HG02678 (cell line): ENCODE data around the gene KMT2C.
"Not testable (repeated sequence)": the region's sequence is repeated elsewhere in the genome, so short reads cannot be mapped to it uniquely, and the experiment has no call there.

Experiments used
- ATAC-seq: cut with Tn5 transposase; IDR thresholded peaks from one replicate; pipeline ENCODE4 v1.9.1; 2021; ENCODE audit warnings: mild to moderate bottlenecking, moderate library complexity; ENCODE audit not compliant: unreplicated experiment

The KMT2C gene

DNA sequence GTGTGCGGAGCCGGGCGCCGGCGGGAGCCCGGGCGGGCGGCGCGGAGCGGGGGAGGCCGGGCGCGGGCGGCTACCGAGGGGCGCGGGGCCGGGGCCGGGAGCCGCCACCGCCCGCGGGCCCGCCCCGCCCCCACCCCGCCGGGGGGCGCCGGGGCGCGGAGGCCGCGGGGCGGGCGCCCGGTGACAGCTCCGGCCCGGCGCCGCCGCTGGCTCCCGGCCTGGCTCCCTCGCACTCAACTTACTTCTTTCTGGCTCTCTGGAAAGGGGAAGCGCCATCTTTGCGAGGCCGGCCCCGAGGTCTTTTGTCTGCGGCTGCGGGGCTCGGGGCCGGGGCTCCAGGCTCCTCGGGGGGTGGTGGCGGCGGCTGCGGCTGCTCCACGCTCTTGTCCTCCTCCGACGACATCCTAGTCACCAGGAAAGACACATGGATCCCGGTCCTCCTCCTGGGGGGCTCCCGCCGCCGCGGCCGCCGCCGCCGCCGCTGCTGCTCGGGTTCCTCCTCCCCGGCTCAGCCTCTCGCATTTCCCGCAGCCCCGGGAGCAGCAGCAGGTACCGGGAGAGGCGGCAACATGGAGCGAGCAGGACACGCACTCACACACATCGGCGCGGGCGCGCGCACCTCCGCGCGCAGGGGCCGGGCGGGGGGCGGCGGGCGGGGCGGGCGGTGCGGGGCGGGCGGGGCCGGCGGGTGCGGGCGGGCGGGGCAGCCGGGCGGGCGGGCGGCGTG is at the start of gene KMT2C:
TSS of gene KMT2C (minus strand) at position 620 of the 727 bp plus-strand sequence. CDS start at position 403, 217 bp downstream.
- peak; percentile 27 for ATAC-seq

DNA sequence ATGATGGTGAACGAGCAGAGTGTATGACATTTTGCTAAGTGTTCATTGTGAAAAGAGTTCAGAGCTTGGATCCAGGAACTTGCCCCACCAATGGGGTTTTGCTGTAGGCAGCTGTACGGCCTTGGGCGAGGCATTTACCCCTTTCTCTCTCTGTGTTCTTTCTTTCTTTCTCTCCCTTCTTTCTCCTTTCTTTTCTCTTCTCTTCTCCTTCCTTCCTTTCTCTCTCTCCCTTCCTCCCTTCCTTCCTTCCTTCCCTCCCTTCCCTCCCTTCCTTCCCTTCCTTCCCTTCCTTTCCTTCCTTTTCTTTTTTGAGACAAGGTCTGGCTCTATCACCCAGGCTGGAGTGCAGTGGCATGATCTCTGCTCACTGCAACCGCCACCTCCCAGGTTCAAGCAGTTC is 45.3 kb upstream of the KMT2C start:
- ATAC-seq, result no peak

DNA sequence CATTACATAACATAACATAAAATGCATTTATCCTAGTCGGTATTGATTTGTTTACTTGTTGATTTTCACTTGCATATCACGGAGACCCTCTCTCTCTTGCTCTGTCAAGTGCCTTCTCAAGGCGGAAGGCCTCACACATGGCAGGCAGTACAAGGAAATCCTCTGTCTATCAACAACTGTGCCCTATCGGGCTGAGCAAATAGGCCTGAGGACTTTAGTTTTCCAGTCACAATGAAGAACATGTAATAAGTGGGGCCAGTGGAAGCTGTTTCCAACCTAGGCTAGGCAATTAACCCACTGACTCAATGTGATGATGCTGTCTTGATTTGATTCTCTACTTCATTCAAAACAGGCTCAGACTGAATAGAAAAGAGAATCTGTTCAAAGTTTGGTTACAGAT is 44.9 kb upstream of the KMT2C start:
- no peak for ATAC-seq

- ATAC-seq, result no peak
Measured at GRCh38 chr7:152479595-152479994, 43.8 kb upstream of the KMT2C start.

DNA sequence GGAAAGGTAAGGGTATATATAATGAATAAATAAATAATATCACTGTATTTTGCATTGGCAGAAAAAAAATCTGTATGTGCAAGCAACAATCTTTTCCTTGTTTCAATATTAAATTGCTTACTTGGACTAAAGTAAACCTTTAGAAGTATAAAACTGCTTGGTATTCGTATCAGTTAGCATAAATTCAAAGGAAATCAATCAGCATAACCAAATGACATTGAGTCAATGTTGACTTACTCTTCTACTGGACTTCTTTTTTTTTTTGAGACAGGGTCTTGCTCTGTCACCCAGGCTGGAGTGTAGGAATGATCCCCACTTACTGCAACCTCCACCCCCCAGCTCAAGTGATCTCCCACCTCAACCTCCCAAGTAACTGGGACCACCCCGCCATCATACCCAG is 42.3 kb upstream of the KMT2C start:
- no peak for ATAC-seq

GRCh38 chr7:152477079-152477478 is 41.3 kb upstream of the KMT2C start:
- ATAC-seq, result no peak

DNA sequence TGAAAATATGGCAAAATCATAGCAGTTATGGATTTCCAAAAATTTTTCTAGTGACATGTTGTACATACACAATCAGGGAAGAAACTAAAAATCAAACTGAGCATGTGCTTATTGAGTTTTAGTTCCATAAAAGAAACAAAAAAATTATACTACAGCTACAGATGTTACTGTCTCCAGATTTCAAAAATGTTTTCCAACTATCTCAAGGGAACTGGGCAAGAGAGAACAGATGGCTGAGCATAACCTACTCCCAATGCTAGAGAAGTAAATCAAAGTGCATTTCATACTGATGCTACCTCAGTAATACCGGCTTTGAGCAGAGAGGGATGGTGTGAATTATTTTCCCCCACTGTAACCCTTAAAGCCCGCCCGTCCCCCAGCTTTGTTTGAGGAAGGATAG is 40.7 kb upstream of the KMT2C start:
- ATAC-seq, result no peak

- ATAC-seq, result not testable (repeated sequence)
Measured at GRCh38 chr7:152471023-152471620, 35.3 kb upstream of the KMT2C start.

GRCh38 chr7:152470251-152471022 is 34.6 kb upstream of the KMT2C start:
- ATAC-seq, result not testable (repeated sequence)

- not testable (repeated sequence) for ATAC-seq
Measured at GRCh38 chr7:152469576-152469975, 33.8 kb upstream of the KMT2C start.

DNA sequence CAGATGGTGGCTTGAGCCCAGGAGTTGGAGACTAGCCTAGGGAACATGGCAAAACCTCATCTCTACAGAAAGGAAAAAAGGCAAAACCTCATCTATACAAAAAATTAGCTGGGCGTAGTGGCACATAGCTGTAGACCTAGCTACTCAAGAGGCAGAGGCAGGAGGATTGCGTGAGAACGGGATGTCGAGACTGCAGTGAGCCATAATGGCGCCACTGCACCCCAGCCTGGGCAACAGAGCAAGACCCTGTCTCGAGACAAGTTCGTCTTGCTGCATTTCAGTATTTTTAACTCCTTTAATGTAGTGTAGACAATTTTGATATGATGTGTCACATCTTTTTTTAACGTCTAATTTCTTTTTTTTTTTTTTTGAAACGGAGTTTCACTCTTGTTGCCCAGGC is 31.4 kb upstream of the KMT2C start:
- ATAC-seq, result no peak

GRCh38 chr7:152465119-152465387 is 29.2 kb upstream of the KMT2C start:
- ATAC-seq, result no peak

DNA sequence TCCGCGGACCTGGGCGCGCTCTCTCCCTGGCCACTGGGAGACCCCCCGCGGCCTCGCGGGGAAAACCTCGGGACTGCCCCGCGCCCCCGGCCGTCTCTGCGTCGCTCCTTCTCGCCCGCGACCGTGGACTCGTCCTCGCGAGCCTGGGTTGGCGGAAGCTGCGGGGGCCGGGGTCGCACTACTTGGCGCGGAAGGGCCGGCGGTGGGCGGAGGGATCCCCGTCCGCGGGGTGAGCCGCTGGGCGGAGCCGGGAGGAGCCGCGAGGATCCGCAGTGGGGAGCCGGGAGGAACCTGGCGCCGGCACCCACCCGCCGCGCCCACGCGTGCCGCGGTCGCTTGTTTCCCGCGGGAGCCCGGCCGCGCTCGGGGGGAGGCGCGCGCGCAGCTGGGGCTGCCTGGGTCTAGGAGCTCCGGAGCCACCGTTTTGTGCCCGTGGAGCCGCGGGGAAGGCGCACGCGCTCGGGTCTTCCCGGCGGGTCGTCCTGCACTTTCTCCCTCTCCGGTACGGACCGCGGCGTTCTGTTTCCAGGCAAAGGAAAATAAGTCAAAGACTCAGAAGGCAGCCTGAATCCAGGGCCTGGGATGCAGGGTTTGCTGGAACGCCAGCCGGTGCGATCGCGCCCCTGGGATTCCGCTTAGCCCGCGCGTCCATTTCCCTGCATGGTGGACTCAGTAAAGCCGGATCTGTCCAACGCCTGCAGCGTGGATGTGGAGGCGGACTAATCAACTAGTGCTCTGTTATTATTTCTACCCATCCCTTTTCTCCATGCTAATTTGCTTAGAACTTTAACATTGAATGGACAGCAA is 28.7 kb upstream of the KMT2C start:
- peak; percentile 39 for ATAC-seq

DNA sequence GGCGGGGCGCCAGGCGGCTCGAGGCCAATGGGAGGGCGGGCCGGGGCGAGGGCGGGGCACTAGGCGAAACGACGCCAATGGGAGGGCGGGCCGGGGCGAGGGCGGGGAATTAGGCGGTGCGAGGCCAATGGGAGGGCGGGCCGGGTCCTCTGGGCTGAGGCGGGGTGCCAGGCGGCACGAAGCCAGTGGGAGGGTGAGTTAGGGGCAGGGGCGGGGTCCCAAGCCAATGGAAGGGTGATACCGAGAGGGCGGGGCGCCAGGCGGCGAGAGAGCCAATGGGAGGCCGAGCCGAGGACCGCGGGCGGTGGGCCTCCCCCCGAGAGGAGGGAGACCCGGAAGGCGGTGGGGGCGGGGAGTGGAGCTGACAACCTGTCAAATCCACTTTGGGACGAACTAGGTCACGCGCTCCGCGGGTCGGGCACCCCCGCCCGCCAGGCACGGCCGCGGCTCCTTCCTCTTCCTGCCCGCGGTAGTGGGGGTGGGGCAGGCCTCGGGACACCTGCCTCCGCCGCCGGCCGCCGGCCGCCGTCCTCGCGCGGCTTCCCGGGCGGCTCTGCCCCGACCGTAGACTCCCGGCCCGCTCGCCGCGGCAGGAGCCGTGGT is 28.0 kb upstream of the KMT2C start:
- ATAC-seq, result peak; percentile 85

DNA sequence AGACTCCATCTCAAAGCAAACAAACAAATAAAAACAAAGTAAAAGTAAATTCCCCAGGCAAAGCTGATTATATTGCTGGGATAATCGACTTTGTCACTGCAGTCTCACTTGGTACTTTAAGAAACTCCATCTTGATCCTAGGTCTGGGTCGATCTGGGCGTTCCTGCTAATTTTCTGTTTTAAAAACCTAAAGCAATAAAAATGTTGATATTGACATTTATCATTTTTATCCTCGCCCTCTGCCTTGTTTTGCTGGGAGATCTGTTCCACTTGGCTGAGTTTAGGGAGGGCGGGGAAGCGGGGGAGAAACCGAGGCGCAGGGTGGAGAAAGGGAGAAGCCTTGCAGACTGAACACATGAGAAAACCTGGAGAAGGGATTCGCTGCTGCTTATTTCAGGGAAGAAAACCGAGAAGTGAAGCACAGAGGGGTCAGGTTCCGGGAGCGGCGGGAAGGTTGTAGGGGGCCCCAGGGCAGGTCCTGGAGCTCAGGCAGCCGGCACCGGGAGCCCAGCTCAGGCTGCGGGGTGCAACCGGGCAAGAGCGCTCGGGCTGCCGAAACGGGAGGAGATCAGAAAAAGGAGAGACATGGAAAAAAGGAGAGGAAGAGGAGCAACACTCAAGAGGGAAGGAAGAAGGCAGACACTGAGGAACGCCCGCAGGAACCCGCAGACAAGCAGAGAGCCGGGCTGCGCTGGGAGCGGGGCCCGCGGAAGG is 27.3 kb upstream of the KMT2C start:
- peak; percentile 11 for ATAC-seq

DNA sequence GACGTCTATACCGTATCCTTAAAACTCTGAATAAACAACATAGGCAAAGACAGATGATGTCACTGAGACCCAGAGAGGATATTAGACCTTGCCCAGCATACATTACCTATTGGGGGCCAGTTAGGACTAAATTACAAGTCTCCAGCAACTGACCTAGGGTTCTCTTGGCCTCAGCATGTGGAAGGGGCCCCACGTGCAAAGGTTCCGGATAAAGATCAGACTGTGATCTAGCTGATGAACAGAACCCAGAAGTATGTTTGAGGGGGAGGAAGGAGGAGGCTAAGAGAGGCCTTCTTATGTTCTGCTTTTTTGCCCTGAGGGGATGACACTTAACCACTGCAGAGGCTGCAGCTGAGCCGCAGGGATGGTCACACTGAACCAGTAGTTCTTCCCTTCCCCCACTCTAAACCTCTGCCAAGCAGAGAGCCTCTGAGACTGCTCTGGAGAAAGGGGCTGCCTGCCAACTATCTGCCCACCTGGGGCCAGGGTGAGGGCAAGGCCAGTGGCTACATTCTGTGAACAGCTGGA is 24.0 kb upstream of the KMT2C start:
- no peak for ATAC-seq

GRCh38 chr7:152451356-152451755 is 15.6 kb upstream of the KMT2C start:
- ATAC-seq, result no peak

DNA sequence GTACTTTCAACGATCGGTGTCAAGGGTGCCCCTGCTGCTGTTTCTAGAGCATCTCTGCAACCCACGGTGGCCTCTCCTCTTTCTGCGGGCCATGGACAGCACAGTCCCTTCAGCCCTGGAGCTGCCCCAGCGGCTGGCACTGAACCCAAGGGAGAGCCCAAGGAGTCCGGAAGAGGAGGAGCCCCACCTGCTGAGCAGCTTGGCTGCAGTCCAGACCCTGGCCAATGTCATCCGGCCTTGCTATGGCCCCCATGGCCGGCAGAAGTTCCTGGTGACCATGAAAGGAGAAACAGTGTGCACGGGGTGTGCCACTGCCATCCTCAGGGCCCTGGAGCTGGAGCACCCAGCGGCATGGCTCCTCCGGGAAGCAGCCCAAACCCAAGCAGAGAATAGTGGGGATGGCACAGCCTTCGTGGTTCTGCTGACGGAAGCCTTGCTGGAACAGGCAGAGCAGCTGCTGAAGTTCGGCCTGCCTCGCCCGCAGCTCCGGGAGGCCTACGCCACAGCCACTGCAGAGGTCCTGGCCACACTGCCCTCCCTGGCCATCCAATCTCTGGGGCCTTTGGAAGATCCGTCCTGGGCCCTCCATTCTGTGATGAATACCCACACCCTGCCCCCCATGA is 9.7 kb upstream of the KMT2C start:
- ATAC-seq, result not testable (repeated sequence)

- no peak for ATAC-seq
Measured at GRCh38 chr7:152443586-152443985, 7.8 kb upstream of the KMT2C start.
